ENCODE data around the gene NKIRAS1.
"Not testable (repeated sequence)": the region's sequence is repeated elsewhere in the genome, so short reads cannot be mapped to it uniquely, and the experiment has no call there.

The NKIRAS1 gene

DNA sequence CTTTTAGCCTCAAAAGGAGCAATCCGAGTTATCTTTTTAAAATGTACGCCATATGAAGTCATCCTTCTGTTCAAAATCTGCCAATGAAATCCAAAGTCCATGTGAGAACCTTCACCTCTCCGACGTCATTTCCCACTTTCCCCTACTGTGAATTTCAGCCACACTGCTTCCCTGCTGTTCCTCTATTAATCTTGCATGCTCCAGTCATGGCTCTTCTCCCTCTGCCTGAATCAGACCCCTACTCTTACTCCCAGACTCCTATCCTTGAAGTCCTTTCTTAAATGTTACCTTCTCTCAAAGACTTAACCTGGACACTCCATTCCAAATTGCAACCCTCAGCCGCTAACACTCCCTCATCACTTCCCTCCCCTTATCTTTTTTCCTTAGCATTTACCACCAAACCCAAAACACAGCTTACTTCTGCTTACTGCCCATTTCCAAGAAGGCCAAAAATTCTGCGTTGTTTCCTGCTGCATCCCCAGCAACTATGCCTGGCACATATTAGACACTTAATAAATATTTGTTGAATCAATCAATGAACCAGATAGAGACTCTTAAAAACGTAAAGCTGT lies 1.2 kb downstream of the NKIRAS1 start:
- H3K4me3 ChIP-seq (ENCODE audit: low read depth, low read length) = peak overlapping the region; percentile 95
- no peak for DNase-seq (ENCODE audit: low read depth, low spot score)
- ChIA-PET CTCF (no interaction called here), POLR2A (interaction anchor here (1.2 to 3.3 kb wide), 6 partner anchors 11 to 73 kb away, joined by 4 to 35 read pairs (median 8); no protein-coding TSS in a partner anchor)
- TF ChIP-seq CTCF (IDR thresholded peaks at IDR 0.05; ENCODE audit: insufficient read depth, low read length, missing control alignments) = no peak

- DNase-seq (ENCODE audit: low read depth, low spot score) = no peak
- TF ChIP-seq CTCF (IDR thresholded peaks at IDR 0.05; ENCODE audit: insufficient read depth, low read length, missing control alignments) = no peak
- CTCF ChIA-PET = interaction anchor here (1.2 kb wide), 1 partner anchor 85 kb away, joined by 3 read pairs; no protein-coding TSS in a partner anchor
- H3K4me3 ChIP-seq (ENCODE audit: low read depth, low read length) = no peak overlapping the region
- POLR2A ChIA-PET = no interaction called here
These were observed 2.7 kb downstream of the NKIRAS1 start for GRCh38 chr3:23913873-23914743.

GRCh38 chr3:23913182-23913581 lies 3.6 kb downstream of the NKIRAS1 start:
- ChIA-PET POLR2A (no interaction called here), CTCF (interaction anchor here (1.2 kb wide), 1 partner anchor 86 kb away, joined by 3 read pairs; no protein-coding TSS in a partner anchor)
- H3K4me3 ChIP-seq (ENCODE audit: low read depth, low read length) = no peak overlapping the region
- DNase-seq (ENCODE audit: low read depth, low spot score) = no peak
- TF ChIP-seq CTCF (IDR thresholded peaks at IDR 0.05; ENCODE audit: insufficient read depth, low read length, missing control alignments) = no peak

DNA sequence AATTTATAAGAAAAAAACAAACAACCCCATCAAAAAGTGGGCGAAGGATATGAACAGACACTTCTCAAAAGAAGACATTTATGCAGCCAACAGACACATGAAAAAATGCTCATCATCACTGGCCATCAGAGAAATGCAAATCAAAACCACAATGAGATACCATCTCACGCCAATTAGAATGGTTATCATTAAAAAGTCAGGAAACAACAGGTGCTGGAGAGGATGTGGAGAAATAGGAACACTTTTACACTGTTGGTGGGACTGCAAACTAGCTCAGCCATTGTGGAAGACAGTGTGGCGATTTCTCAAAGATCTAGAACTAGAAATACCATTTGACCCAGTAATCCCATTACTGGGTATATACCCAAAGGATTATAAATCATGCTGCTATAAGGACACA lies 4.5 kb downstream of the NKIRAS1 start:
- POLR2A ChIA-PET; DNase-seq (ENCODE audit: low read depth, low spot score); CTCF ChIA-PET; H3K4me3 ChIP-seq (ENCODE audit: low read depth, low read length): not testable (repeated sequence)

DNA sequence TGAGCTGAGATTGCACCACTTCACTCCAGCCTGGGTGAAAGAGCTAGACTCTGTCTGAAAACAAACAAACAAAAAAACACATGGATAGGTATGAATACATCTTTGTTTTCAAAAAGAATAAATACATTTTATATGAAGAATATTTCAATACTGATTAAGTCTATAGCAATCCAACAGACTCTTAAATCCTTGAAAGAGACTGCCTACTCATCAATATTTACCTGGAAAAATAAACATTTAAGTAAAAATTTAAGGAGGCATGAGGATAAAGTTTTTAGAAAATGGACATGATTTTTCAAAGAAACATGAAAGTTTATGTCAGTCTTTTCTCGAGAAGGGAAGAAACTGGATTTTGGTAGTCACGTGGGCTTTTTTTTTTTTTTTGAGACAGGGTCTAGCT lies 5.4 kb downstream of the NKIRAS1 start:
- ChIA-PET CTCF (no interaction called here), POLR2A (no interaction called here)
- no peak overlapping the region for H3K4me3 ChIP-seq (ENCODE audit: low read depth, low read length)
- TF ChIP-seq CTCF (IDR thresholded peaks at IDR 0.05; ENCODE audit: insufficient read depth, low read length, missing control alignments) = no peak
- no peak for DNase-seq (ENCODE audit: low read depth, low spot score)

DNA sequence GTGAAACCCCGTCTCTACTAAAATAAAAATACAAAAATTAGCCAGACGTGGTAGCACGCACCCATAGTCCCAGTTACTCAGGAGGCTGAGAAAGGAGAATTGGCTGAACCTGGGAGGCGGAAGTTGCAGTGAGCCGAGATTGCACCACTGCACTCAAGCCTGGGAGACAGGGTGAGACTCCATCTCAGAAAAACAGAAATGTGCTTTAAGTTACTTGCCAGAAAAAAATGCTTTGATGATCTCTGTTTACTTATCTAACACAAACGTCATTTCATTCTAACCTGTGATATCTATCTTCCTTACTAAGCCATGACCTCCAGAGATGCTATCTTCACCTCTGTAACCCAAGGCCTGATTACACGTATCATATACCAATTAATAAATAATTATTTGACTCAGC lies 7.4 kb downstream of the NKIRAS1 start:
- TF ChIP-seq CTCF (IDR thresholded peaks at IDR 0.05; ENCODE audit: insufficient read depth, low read length, missing control alignments) = no peak
- ChIA-PET CTCF (no interaction called here), POLR2A (no interaction called here)
- H3K4me3 ChIP-seq (ENCODE audit: low read depth, low read length) = no peak overlapping the region
- no peak for DNase-seq (ENCODE audit: low read depth, low spot score)
